BLaER1 (cell line): ENCODE data around the gene H19.

Source experiments
- H3K27ac ChIP-seq: shearing (Covaris generic); formaldehyde crosslinking; 2 replicates; pipeline ENCODE4 v1.8.1; 2022
- H3K27me3 ChIP-seq: shearing (Covaris generic); formaldehyde crosslinking; 2 replicates; pipeline ENCODE4 v1.8.1; 2022
- H3K36me3 ChIP-seq: shearing (Covaris generic); formaldehyde crosslinking; 2 replicates; pipeline ENCODE4 v1.8.1; 2022
- H3K4me1 ChIP-seq: shearing (Covaris generic); formaldehyde crosslinking; 2 replicates; pipeline ENCODE4 v1.8.1; 2022
- H3K4me2 ChIP-seq: shearing (Covaris generic); formaldehyde crosslinking; 2 replicates; pipeline ENCODE4 v1.8.1; 2022
- H3K4me3 ChIP-seq: shearing (Covaris generic); formaldehyde crosslinking; 2 replicates; pipeline ENCODE4 v1.8.1; 2022
- H3K9ac ChIP-seq: shearing (Covaris generic); formaldehyde crosslinking; 2 replicates; pipeline ENCODE4 v1.8.1; 2022
- H3K9me3 ChIP-seq: shearing (Covaris generic); formaldehyde crosslinking; 2 replicates; pipeline ENCODE4 v1.8.1; 2022
- H4K20me1 ChIP-seq: shearing (Covaris generic); formaldehyde crosslinking; 2 replicates; pipeline ENCODE4 v1.8.1; 2022
- Cebpa-rat ChIP-seq: shearing (Covaris generic); IDR thresholded peaks from 2 replicates; pipeline ENCODE4 v1.8.1; 2022

H19 gene

GRCh38 chr11:1987024-1987423 is 10.6 kb downstream of the H19 start:
- H3K9ac ChIP-seq, result no peak overlapping the region
- TF ChIP-seq Cebpa-rat, result no peak
- H4K20me1 ChIP-seq, result no peaks in the 10 kb centered on the region
- no peak overlapping the region for H3K27ac ChIP-seq
- no peaks in the 10 kb centered on the region for H3K9me3 ChIP-seq
- H3K4me2 ChIP-seq, result no peak overlapping the region
- no peaks in the 10 kb centered on the region for H3K4me1 ChIP-seq
- no peak overlapping the region for H3K4me3 ChIP-seq
- H3K36me3 ChIP-seq, result no peaks in the 10 kb centered on the region
- H3K27me3 ChIP-seq, result no peaks in the 10 kb centered on the region

DNA sequence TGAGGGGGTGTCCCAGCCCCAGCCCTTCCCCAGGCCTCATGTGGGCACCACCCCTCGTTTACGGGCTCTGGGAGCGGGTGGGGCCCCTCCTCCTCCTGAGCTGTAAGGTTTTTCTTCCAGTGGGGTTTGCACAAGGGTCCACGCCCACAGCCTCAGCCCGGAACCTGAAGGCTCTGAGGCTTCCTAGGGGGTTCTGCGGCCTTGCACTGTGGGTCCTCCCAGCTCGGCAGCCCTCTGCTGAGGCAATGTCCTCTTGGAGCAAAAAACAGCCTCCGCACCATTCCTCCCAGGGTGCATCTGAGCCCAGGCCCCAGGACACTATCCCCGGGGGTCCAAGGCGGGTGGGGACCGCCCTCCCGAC is 14.1 kb downstream of the H19 start:
- no peaks in the 10 kb centered on the region for H3K4me1 ChIP-seq
- H3K27me3 ChIP-seq, result no peaks in the 10 kb centered on the region
- no peaks in the 10 kb centered on the region for H3K9me3 ChIP-seq
- H3K36me3 ChIP-seq, result no peaks in the 10 kb centered on the region
- no peaks in the 10 kb centered on the region for H4K20me1 ChIP-seq
- no peak overlapping the region for H3K9ac ChIP-seq
- no peak overlapping the region for H3K27ac ChIP-seq
- H3K4me3 ChIP-seq, result no peak overlapping the region
- no peak overlapping the region for H3K4me2 ChIP-seq
- TF ChIP-seq Cebpa-rat, result no peak

DNA sequence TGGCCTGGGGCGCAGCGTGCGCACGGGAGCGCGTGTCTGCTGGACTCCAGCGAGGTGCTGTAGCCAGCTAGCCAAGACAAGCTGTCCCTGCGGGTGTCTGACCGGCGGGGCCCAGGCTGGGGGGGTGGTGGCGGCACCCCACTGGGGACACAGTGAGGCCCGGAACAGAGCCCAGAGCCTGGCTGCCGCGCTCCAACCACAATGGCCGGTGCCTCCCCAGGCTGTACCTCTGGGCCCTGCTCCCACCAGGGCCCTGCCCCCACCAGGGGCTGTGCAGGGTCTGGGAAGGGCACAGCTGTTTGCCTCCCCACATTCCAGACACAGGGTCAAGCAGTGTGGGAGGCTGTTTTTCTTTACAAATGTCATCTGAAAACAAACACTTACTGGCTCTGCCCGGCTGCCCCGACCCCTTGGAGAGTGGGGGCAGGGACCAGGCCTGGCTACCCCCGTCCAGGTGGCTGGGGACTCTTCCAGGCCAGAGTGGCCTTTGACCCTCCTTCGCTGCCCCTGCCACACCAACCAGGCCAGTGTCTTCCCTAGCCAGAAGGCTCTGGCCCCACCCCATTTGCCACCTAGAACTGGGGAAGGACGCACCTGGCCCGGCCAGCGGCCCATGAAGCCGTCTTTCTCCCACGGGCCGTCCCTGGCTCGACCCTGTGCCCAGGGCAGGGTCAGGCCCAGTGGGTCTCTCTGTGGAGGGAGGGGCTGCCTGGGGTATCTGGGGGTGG is 14.6 kb downstream of the H19 start:
- no peaks in the 10 kb centered on the region for H3K9me3 ChIP-seq
- H3K9ac ChIP-seq, result no peak overlapping the region
- no peaks in the 10 kb centered on the region for H4K20me1 ChIP-seq
- no peaks in the 10 kb centered on the region for H3K4me1 ChIP-seq
- TF ChIP-seq Cebpa-rat, result no peak
- no peaks in the 10 kb centered on the region for H3K27me3 ChIP-seq
- no peak overlapping the region for H3K4me2 ChIP-seq
- H3K4me3 ChIP-seq, result no peak overlapping the region
- no peaks in the 10 kb centered on the region for H3K36me3 ChIP-seq
- no peak overlapping the region for H3K27ac ChIP-seq

DNA sequence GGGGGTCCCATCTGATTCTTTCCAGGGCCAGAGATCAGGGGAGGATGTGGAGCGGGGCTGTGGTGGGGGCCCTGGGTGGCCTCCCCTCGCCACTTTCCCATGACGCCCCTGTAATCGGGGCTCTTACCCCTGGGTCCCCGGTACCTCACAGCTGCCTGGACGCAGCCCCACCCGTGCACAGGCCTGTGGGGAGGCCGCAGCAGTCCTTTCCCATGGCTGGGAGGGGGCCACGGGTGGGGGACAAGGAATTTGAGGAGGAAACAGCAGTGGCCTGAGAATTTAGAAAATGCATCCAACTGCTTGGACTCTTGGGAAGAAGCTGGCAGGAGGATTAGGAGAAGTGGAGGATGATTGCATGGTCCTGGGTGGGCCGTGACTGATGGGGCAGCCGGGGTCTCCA is 18.0 kb downstream of the H19 start:
- H3K4me3 ChIP-seq, result no peak overlapping the region
- no peaks in the 10 kb centered on the region for H4K20me1 ChIP-seq
- H3K27ac ChIP-seq, result no peak overlapping the region
- H3K9me3 ChIP-seq, result no peaks in the 10 kb centered on the region
- TF ChIP-seq Cebpa-rat, result no peak
- no peaks in the 10 kb centered on the region for H3K4me1 ChIP-seq
- no peaks in the 10 kb centered on the region for H3K36me3 ChIP-seq
- no peak overlapping the region for H3K4me2 ChIP-seq
- H3K27me3 ChIP-seq, result no peaks in the 10 kb centered on the region
- H3K9ac ChIP-seq, result no peak overlapping the region

DNA sequence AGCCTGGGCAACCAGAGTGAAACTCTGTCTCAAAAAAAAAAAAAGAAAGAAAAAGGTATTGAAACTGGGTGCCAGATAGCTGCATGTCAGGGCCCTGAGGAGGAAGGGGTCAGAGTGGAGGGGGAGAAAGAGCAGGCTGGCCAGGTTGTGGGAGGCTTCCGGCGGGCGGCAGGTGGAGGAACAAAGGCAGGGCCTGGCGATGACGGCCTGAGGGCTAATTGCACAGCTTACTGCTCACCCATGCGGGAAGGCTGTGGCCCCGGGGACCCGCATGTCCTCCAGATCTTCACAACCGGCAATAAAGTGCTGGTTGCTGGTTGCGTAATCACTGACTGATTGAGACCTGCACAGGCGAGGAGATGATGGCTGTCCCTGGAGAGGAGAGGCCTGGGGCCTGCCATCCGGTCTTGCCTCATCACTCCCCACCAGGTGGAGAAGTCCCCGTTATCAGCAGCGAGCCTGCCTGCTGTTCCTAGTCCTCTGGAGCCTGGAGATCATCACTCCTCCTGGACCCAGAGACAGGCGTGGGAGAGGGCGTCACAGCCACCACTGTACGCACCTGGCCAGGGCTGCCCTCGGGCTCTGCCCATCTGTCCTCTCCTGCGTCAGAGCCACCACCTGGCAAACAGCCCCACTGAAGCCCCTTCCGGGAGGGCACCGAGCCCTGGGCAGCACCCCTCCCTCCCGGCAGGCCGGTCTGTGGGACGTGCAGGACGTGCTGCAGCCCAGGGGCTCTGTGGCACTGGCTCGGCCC is 18.7 kb downstream of the H19 start:
- no peaks in the 10 kb centered on the region for H3K27me3 ChIP-seq
- no peak overlapping the region for H3K27ac ChIP-seq
- H3K4me2 ChIP-seq, result no peak overlapping the region
- H3K9me3 ChIP-seq, result no peaks in the 10 kb centered on the region
- H4K20me1 ChIP-seq, result no peaks in the 10 kb centered on the region
- no peaks in the 10 kb centered on the region for H3K4me1 ChIP-seq
- no peaks in the 10 kb centered on the region for H3K36me3 ChIP-seq
- H3K4me3 ChIP-seq, result no peak overlapping the region
- H3K9ac ChIP-seq, result no peak overlapping the region
- peak; percentile 76 for TF ChIP-seq Cebpa-rat

DNA sequence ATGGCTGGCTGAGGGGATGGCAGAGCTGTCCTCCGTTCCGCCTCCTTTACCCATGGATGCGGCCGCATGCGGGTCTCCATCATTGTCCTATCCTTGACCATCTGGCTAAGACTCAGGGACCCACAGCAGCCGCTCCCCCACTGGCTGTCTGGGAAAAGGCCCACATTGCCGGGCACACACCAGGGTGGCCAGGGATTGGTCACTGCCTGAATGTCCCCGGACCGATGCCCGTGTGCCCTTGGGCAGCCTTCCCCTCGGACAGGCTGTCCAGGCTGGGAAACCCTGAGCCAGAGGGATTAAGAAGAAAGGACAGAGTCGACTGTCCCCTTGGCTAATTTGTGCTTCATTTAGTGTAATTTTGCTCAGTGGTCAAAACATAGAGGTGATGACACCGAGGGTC is 22.5 kb downstream of the H19 start:
- no peaks in the 10 kb centered on the region for H3K4me1 ChIP-seq
- H4K20me1 ChIP-seq, result no peaks in the 10 kb centered on the region
- H3K9ac ChIP-seq, result no peak overlapping the region
- TF ChIP-seq Cebpa-rat, result no peak
- H3K27ac ChIP-seq, result no peak overlapping the region
- no peaks in the 10 kb centered on the region for H3K36me3 ChIP-seq
- H3K4me3 ChIP-seq, result no peak overlapping the region
- H3K4me2 ChIP-seq, result no peak overlapping the region
- H3K9me3 ChIP-seq, result no peaks in the 10 kb centered on the region
- H3K27me3 ChIP-seq, result no peaks in the 10 kb centered on the region

- Histone ChIP-seq H3K4me2 (no peak overlapping the region), H3K9me3 (no peaks in the 10 kb centered on the region), H4K20me1 (no peaks in the 10 kb centered on the region), H3K27ac (no peak overlapping the region), H3K36me3 (no peaks in the 10 kb centered on the region), H3K9ac (no peak overlapping the region), H3K4me3 (no peak overlapping the region), H3K4me1 (no peaks in the 10 kb centered on the region), H3K27me3 (no peaks in the 10 kb centered on the region)
- no peak for TF ChIP-seq Cebpa-rat
Observed at GRCh38 chr11:1970956-1971355, 26.7 kb downstream of the H19 start.

- Histone ChIP-seq H3K27me3 (no peaks in the 10 kb centered on the region), H3K27ac (no peak overlapping the region), H3K9me3 (no peaks in the 10 kb centered on the region), H3K4me1 (no peaks in the 10 kb centered on the region), H3K4me2 (no peak overlapping the region), H3K36me3 (no peaks in the 10 kb centered on the region), H4K20me1 (no peaks in the 10 kb centered on the region), H3K4me3 (no peak overlapping the region), H3K9ac (no peak overlapping the region)
- TF ChIP-seq Cebpa-rat, result no peak
Observed at GRCh38 chr11:1969776-1970175, 27.9 kb downstream of the H19 start.

GRCh38 chr11:1969035-1969434 is 28.6 kb downstream of the H19 start:
- no peaks in the 10 kb centered on the region for H3K4me1 ChIP-seq
- H4K20me1 ChIP-seq, result no peaks in the 10 kb centered on the region
- TF ChIP-seq Cebpa-rat, result no peak
- no peak overlapping the region for H3K4me3 ChIP-seq
- H3K4me2 ChIP-seq, result no peak overlapping the region
- no peaks in the 10 kb centered on the region for H3K27me3 ChIP-seq
- no peaks in the 10 kb centered on the region for H3K9me3 ChIP-seq
- no peak overlapping the region for H3K9ac ChIP-seq
- no peak overlapping the region for H3K27ac ChIP-seq
- no peaks in the 10 kb centered on the region for H3K36me3 ChIP-seq

- no peaks in the 10 kb centered on the region for H3K36me3 ChIP-seq
- no peak overlapping the region for H3K4me2 ChIP-seq
- H3K4me3 ChIP-seq, result no peak overlapping the region
- no peaks in the 10 kb centered on the region for H3K27me3 ChIP-seq
- no peaks in the 10 kb centered on the region for H3K4me1 ChIP-seq
- no peak for TF ChIP-seq Cebpa-rat
- no peak overlapping the region for H3K27ac ChIP-seq
- H3K9me3 ChIP-seq, result no peaks in the 10 kb centered on the region
- no peak overlapping the region for H3K9ac ChIP-seq
- H4K20me1 ChIP-seq, result no peaks in the 10 kb centered on the region
Observed at GRCh38 chr11:1968454-1969002, 29.1 kb downstream of the H19 start.
